Naive thymus-derived CD4-positive, alpha-beta T cell (primary cell): ENCODE results near the gene PGLYRP1. TPM values are rescaled to one million over a fixed set of nuclear protein-coding genes. Genes with fewer than 3 reads are reported as not detected.
A peak's percentile ranks its signal among the peaks of the same experiment; 100 is the strongest.

Source experiments
- ATAC-seq: fragments of 150-1000 bp; cut with Tn5 transposase; 2 replicates; pipeline ENCODE4 v1.10.0; 2021; ENCODE audit warnings: mild to moderate bottlenecking, moderate library complexity
- CTCF ChIA-PET: fragments of 350-600 bp; sonication (Branson Sonifier 250); formaldehyde crosslinking; loops from one replicate; lab custom pipeline; 2021; ENCODE audit warnings: antibody characterized with exemption; lab: Charles Lee
- POLR2A ChIA-PET: fragments of 350-600 bp; sonication (Branson Sonifier 250); formaldehyde crosslinking; loops from one replicate; lab custom pipeline; 2021; ENCODE audit warnings: antibody characterized with exemption, inconsistent platforms; lab: Charles Lee
- DNase-seq, 9 donors: peaks; one replicate each; pipeline versions ENCODE4 v3.0.0 to v3.0.0-alpha.2; 2020 to 2022; ENCODE audit warnings: mixed read lengths in 1 of 9
- H3K27ac ChIP-seq: one replicate; pipeline ENCODE4 v1.7.0; 2013; ENCODE audit warnings: mild to moderate bottlenecking, low read depth, low read length, moderate library complexity
- H3K27me3 ChIP-seq, 2 donors: one replicate each; pipeline ENCODE4 v1.7.0; 2013; ENCODE audit warnings: low read length in 2 of 2, mild to moderate bottlenecking in 2 of 2, moderate library complexity in 2 of 2; ENCODE audit not compliant: control insufficient read depth in 2 of 2, insufficient read depth in 2 of 2
- H3K36me3 ChIP-seq, 3 experiments: 1 replicate in 2 of 3; 2 replicates in 1 of 3; pipeline ENCODE4 v1.7.0; 2013; ENCODE audit warnings: low read length in 3 of 3, mild to moderate bottlenecking in 3 of 3, moderate library complexity in 1 of 3; ENCODE audit not compliant: insufficient read depth in 3 of 3, control insufficient read depth in 2 of 3
- H3K4me1 ChIP-seq, 2 donors: one replicate each; pipeline ENCODE4 v1.7.0; 2013; ENCODE audit warnings: low read length in 2 of 2, mild to moderate bottlenecking in 2 of 2, moderate library complexity in 1 of 2; ENCODE audit not compliant: control insufficient read depth in 2 of 2, insufficient read depth in 2 of 2
- H3K4me3 ChIP-seq: 2 replicates; pipeline ENCODE4 v1.7.0; 2013; ENCODE audit warnings: mild to moderate bottlenecking, low read length
- H3K9me3 ChIP-seq, 3 experiments: 1 replicate in 2 of 3; 2 replicates in 1 of 3; pipeline ENCODE4 v1.7.0; 2013; ENCODE audit warnings: low read length in 3 of 3; ENCODE audit not compliant: control insufficient read depth in 2 of 3
- H3K27ac Mint-ChIP-seq, 9 donors: one replicate each; pipeline ENCODE4 v1.8.0; 2020 to 2022; ENCODE audit warnings: mixed read lengths in 9 of 9, mild to moderate bottlenecking in 8 of 9, moderate library complexity in 5 of 9, inconsistent platforms in 2 of 9
- H3K27me3 Mint-ChIP-seq, 5 donors: one replicate each; pipeline ENCODE4 v1.8.0; 2021 to 2022; ENCODE audit warnings: mixed read lengths in 5 of 5, mild to moderate bottlenecking in 1 of 5
- H3K36me3 Mint-ChIP-seq, 5 donors: one replicate each; pipeline ENCODE4 v1.8.0; 2020 to 2022; ENCODE audit warnings: mixed read lengths in 5 of 5, mild to moderate bottlenecking in 3 of 5, inconsistent platforms in 1 of 5
- H3K4me1 Mint-ChIP-seq, 7 donors: one replicate each; pipeline ENCODE4 v1.8.0; 2020 to 2022; ENCODE audit warnings: mixed read lengths in 7 of 7, mild to moderate bottlenecking in 3 of 7, inconsistent platforms in 1 of 7
- H3K4me3 Mint-ChIP-seq, 10 donors: one replicate each; pipeline ENCODE4 v1.8.0; 2020 to 2022; ENCODE audit warnings: mild to moderate bottlenecking in 10 of 10, mixed read lengths in 10 of 10, moderate library complexity in 6 of 10, inconsistent platforms in 2 of 10
- H3K9me3 Mint-ChIP-seq, 11 donors: one replicate each; pipeline ENCODE4 v1.8.0; 2020 to 2022; ENCODE audit warnings: mixed read lengths in 11 of 11, mild to moderate bottlenecking in 4 of 11, inconsistent platforms in 1 of 11, moderate library complexity in 1 of 11
- intact Hi-C, 2 donors: fragments of 100-400 bp; cut with micrococcal nuclease; formaldehyde crosslinking; loops; one replicate each; pipeline ENCODE4 v1.15.1; 2023
- microRNA-seq: library from miRNA; unstranded; fragments of <30 nt; microRNA quantifications from one replicate; pipeline ENCODE4 v1.2.0, GENCODE V29; 2022; ENCODE audit warnings: borderline microRNAs expressed
- polyA plus RNA-seq, 2 donors: library from polyadenylated mRNA; unstranded; fragments of 300-500 nt; fragmentation: Illumina TruSeq; gene quantifications; one replicate each; pipeline ENCODE4 v1.2.3, GENCODE V29; 2021
- total RNA-seq, 6 experiments: library from RNA in 5 of 6; stranded (reverse) in 5 of 6; gene quantifications; 1 replicate in 5 of 6; 2 replicates in 1 of 6; pipeline ENCODE4 v1.2.3 and lab custom pipeline; 2021 to 2026

The PGLYRP1 gene
- total and polyA plus RNA-seq, 7 experiments from 2014 or later, result not detected

DNA sequence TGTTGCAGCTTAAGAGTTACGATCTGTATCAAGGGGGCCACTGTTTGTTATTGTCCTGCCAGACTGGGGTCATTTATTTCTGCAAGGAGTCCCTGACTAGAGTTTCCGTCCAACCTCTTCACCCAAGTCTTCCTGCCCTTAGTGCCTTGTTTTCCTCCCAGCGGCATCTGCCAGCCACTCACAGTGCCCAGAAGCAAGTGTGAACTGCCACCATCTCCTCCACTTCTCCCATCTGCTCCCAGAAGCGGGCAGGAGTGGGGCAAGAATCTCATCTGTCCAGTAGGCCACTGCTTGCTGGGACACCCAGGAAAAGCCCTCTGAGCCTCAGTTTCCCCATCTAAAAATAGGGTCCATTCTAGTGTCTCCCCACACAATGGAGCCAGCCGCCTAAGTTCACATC is 53.2 kb downstream of the PGLYRP1 start:
- H3K9me3 Mint-ChIP-seq, result peaks cover 0 to 2% (median 0%) of the 10 kb centered on the region in 11 donors
- Histone ChIP-seq H3K36me3 (no peaks in the 10 kb centered on the region), H3K4me3 (no peak overlapping the region), H3K27me3 (peaks cover 0 to 5% of the 10 kb centered on the region in 2 donors), H3K9me3 (no peaks in the 10 kb centered on the region), H3K4me1 (peaks cover 11 to 12% of the 10 kb centered on the region in 2 donors), H3K27ac (no peak overlapping the region)
- ChIA-PET POLR2A (no interaction called here), CTCF (interaction anchor here (0.6 kb wide), 1 partner anchor 543 kb away, joined by 3 read pairs; no protein-coding TSS in a partner anchor)
- ATAC-seq (no peak), DNase-seq (no peak)
- H3K4me3 Mint-ChIP-seq, result no peak overlapping the region
- intact Hi-C loops, result no loop called here
- no peak overlapping the region for H3K27ac Mint-ChIP-seq
- H3K4me1 Mint-ChIP-seq, result peaks cover 15 to 24% (median 19%) of the 10 kb centered on the region in 7 donors
- H3K27me3 Mint-ChIP-seq, result peaks cover 69 to 72% (median 70%) of the 10 kb centered on the region in 5 donors
- H3K36me3 Mint-ChIP-seq, result peaks cover 0 to 7% (median 0%) of the 10 kb centered on the region in 5 donors

Small RNA genes lying within 50 kb of the gene (microRNA-seq; reads per million reads assigned to microRNA genes)
- 257 reads per million, percentile 65 among the genes with 10 or more reads in this experiment for gene MIR769

Other genes with a start within 250 kb of the PGLYRP1 start
- 10 to 100 TPM; 15.0 to 33.9 (median 25.2) TPM for gene DMPK, start 240.6 kb downstream of the PGLYRP1 start, total RNA-seq
- 1 to 10 TPM in 1 of 2 donors, under 1 TPM in 1; 0.20 to 1.8 TPM for gene DMPK, start 240.6 kb downstream of the PGLYRP1 start, polyA plus RNA-seq
- 10 to 100 TPM; 18.7 to 43.2 (median 35.4) TPM for gene DMWD, start 230.2 kb downstream of the PGLYRP1 start, total RNA-seq
- 1 to 10 TPM; 3.7 to 7.2 TPM for gene DMWD, start 230.2 kb downstream of the PGLYRP1 start, polyA plus RNA-seq
- gene RSPH6A, start 207.7 kb downstream of the PGLYRP1 start, total RNA-seq, result under 1 TPM; 0.20 to 0.78 (median 0.56) TPM
- gene RSPH6A, start 207.7 kb downstream of the PGLYRP1 start, polyA plus RNA-seq, result not detected
- 100 to 1,000 TPM in 1 of 5 experiments, 10 to 100 TPM in 4; 81.3 to 110 (median 96.4) TPM for gene SYMPK, start 159.9 kb downstream of the PGLYRP1 start, total RNA-seq
- gene SYMPK, start 159.9 kb downstream of the PGLYRP1 start, polyA plus RNA-seq, result 10 to 100 TPM in 1 of 2 donors, 1 to 10 TPM in 1; 9.9 to 22.7 TPM
- not detected for gene FOXA3, start 158.7 kb downstream of the PGLYRP1 start, total RNA-seq
- gene FOXA3, start 158.7 kb downstream of the PGLYRP1 start, polyA plus RNA-seq, result not detected
- gene IRF2BP1, start 136.9 kb downstream of the PGLYRP1 start, total RNA-seq, result 10 to 100 TPM; 16.4 to 38.7 (median 26.5) TPM
- gene IRF2BP1, start 136.9 kb downstream of the PGLYRP1 start, polyA plus RNA-seq, result 10 to 100 TPM in 1 of 2 donors, 1 to 10 TPM in 1; 6.2 to 11.6 TPM
- gene MYPOP, start 120.4 kb downstream of the PGLYRP1 start, total RNA-seq, result 10 to 100 TPM in 3 of 5 experiments, 1 to 10 TPM in 2; 7.0 to 14.5 (median 11.2) TPM
- gene MYPOP, start 120.4 kb downstream of the PGLYRP1 start, polyA plus RNA-seq, result under 1 TPM; 0.15 to 0.40 TPM
- gene NANOS2, start 108.3 kb downstream of the PGLYRP1 start, total RNA-seq, result not detected
- not detected for gene NANOS2, start 108.3 kb downstream of the PGLYRP1 start, polyA plus RNA-seq
- gene NOVA2, start 49.2 kb downstream of the PGLYRP1 start, total RNA-seq, result under 1 TPM in 1 of 5 experiments, not detected in 4; 0.19 TPM
- gene NOVA2, start 49.2 kb downstream of the PGLYRP1 start, polyA plus RNA-seq, result not detected
- gene CCDC61, start 27.6 kb downstream of the PGLYRP1 start, total RNA-seq, result 10 to 100 TPM; 15.5 to 35.8 (median 25.3) TPM
- 10 to 100 TPM; 10.1 to 12.9 TPM for gene CCDC61, start 27.6 kb downstream of the PGLYRP1 start, polyA plus RNA-seq
- gene IGFL4, start 17.9 kb upstream of the PGLYRP1 start, total RNA-seq, result not detected
- not detected for gene IGFL4, start 17.9 kb upstream of the PGLYRP1 start, polyA plus RNA-seq
- not detected for gene IGFL3, start 101.6 kb upstream of the PGLYRP1 start, total RNA-seq
- not detected for gene IGFL3, start 101.6 kb upstream of the PGLYRP1 start, polyA plus RNA-seq
- gene IGFL2, start 125.2 kb upstream of the PGLYRP1 start, total RNA-seq, result under 1 TPM in 1 of 5 experiments, not detected in 4; 0.48 TPM
- not detected for gene IGFL2, start 125.2 kb upstream of the PGLYRP1 start, polyA plus RNA-seq
- not detected for gene IGFL1, start 206.7 kb upstream of the PGLYRP1 start, total RNA-seq
- gene IGFL1, start 206.7 kb upstream of the PGLYRP1 start, polyA plus RNA-seq, result not detected